ENCODE results near the gene CERT1. TPM values are rescaled to one million over a fixed set of nuclear protein-coding genes. Genes with fewer than 3 reads are reported as not detected.
"Not testable (repeated sequence)": the region's sequence is repeated elsewhere in the genome, so short reads cannot be mapped to it uniquely, and the experiment has no call there.

Gene CERT1
- total RNA-seq, 2 donors from 2014 or later = 35.9 to 41.2 TPM

- ATAC-seq = peak; percentile 89
- intact Hi-C loops (cut with DNase I, micrococcal nuclease) = loop anchor here in 1 of 2 donors (5.0 kb wide), 1 partner anchor 94 kb away; no protein-coding TSS in a partner anchor
- DNase-seq = peak; percentile 98 to 100
Measured at GRCh38 chr5:75336615-75337336, 174.7 kb downstream of the CERT1 start, which contains the start of gene HMGCR. HMGCR (plus strand) TSS chr5:75337220; CDS start chr5:75342606, 5,386 bp downstream.

DNA sequence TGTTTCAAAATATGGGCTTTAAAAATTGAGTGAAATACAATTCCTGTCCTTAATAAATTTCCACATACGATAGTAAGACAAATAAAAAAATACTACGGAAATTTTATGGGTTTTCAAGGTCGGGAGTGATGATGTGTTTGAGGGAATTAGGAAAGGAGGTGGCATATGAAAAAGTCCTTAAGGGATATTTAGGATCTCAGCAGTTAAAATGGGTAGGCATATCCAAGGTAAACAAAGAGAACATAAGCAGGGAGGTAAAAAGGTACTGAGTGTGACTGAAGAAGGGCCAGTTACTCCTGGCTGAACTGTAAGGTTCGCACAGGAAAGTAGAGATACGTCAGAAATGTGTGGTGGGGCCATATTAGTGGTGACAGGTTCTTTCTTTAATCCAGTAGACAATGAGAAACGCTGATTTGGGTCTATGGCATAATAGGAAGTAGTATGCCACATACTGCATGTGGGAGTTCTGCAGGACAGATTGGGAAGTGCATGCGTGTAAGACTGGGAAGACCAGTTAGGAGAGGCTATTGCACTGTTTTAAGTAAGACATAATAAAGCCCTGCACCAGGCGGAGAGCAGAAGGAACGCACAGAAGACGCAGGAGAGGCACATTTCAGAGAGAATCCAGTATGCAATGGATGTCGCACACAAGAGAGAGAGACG is 175.3 kb downstream of the CERT1 start:
- intact Hi-C loops (cut with DNase I, micrococcal nuclease) = loop anchor here in 1 of 2 donors (5.0 kb wide), 1 partner anchor 94 kb away; no protein-coding TSS in a partner anchor
- peak; percentile 65 for ATAC-seq

GRCh38 chr5:75335486-75335885 is 175.9 kb downstream of the CERT1 start:
- intact Hi-C loops (cut with DNase I, micrococcal nuclease) = loop anchor here in 1 of 2 donors (5.0 kb wide), 1 partner anchor 93 kb away; no protein-coding TSS in a partner anchor

More for the DNA sequence above, 175.3 kb downstream of the CERT1 start:
- peak in 1 of 2 donors; percentile 54 for DNase-seq

DNA sequence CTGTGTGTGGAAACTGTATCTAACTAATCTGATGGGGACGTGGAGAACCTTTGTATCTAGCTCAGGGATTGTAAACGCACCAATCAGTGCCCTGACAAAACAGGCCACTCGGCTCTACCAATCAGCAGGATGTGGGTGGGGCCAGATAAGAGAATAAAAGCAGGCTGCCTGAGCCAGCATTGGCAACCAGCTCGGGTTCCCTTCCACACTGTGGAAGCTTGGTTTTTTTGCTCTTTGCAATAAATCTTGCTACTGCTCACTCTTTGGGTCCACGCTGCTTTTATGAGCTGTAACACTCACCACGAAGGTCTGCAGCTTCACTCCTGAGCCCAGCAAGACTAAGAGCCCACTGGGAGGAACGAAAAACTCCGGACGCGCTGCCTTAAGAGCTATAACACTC is 177.0 kb downstream of the CERT1 start:
- ATAC-seq; intact Hi-C loops (cut with DNase I, micrococcal nuclease); DNase-seq: not testable (repeated sequence)

More at GRCh38 chr5:75335486-75335885, 175.9 kb downstream of the CERT1 start:
- ATAC-seq = no peak
- DNase-seq = no peak

DNA sequence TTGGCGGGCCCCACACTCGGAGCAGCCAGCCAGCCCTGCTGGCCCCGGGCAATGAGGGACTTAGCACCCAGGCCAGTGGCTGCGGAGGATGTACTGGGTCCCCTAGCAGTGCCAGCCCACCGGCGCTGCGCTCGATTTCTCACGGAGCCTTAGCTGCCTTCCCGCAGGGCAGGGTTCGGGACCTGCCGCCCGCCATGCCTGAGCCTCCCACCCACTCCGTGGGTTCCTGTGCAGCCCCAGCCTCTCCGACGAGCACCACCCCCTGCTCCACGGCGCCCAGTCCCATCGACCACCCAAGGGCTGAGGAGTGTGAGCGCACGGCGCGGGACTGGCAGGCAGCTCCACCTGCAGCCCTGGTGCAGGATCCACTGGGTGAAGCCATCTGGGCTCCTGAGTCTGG is 177.7 kb downstream of the CERT1 start:
- ATAC-seq; DNase-seq; intact Hi-C loops (cut with DNase I, micrococcal nuclease): not testable (repeated sequence)

- ATAC-seq = no peak
- intact Hi-C loops (cut with DNase I, micrococcal nuclease) = no loop called here
Measured at GRCh38 chr5:75331095-75332090, 180.0 kb downstream of the CERT1 start.

GRCh38 chr5:75330404-75330803 is 181.0 kb downstream of the CERT1 start:
- DNase-seq (no peak), ATAC-seq (peak; percentile 56)
- intact Hi-C loops (cut with DNase I, micrococcal nuclease) = no loop called here

More at GRCh38 chr5:75331095-75332090, 180.0 kb downstream of the CERT1 start:
- DNase-seq = no peak

Other genes starting within 250 kb of the CERT1 start
- gene HMGCR, start 174.4 kb downstream of the CERT1 start, total RNA-seq = 100 to 1,000 TPM; 182 to 293 TPM
- gene POLK, start 262 bp upstream of the CERT1 start, total RNA-seq = 10 to 100 TPM; 13.8 to 16.3 TPM
- 1 to 10 TPM; 7.1 to 8.6 TPM for gene ANKDD1B, start 99.8 kb upstream of the CERT1 start, total RNA-seq
- gene POC5, start 205.8 kb upstream of the CERT1 start, total RNA-seq = 1 to 10 TPM; 4.4 to 7.8 TPM

All from left colon (tissue), 2 donors.